GM10248 (cell line): ENCODE results near the gene DNAJC11.
"Not testable (repeated sequence)": the region's sequence is repeated elsewhere in the genome, so short reads cannot be mapped to it uniquely, and the experiment has no call there.

Experiments
- CTCF ChIA-PET: fragments of 300-600 bp; sonication (Branson Sonifier 250); formaldehyde crosslinking; extraction: SDS; loops from one replicate; lab custom pipeline; 2021; ENCODE audit warnings: antibody characterized with exemption; lab: Yijun Ruan, JAX
- POLR2A ChIA-PET: fragments of 350-650 bp; sonication (Branson Sonifier 250); formaldehyde crosslinking; extraction: SDS; loops from one replicate; lab custom pipeline; 2020; ENCODE audit warnings: antibody characterized with exemption; lab: Yijun Ruan, JAX
- DNase-seq: peaks from one replicate; pipeline ENCODE4 v3.0.0; 2012; ENCODE audit errors: extremely low spot score
- TF ChIP-seq, protein P1 (sequence below): IDR thresholded peaks from 2 replicates; pipeline ENCODE4 v1.5.1; 2012; ENCODE audit warnings: mild to moderate bottlenecking, low read depth; ENCODE audit errors: extremely low read depth, missing control alignments, control extremely low read depth

The DNAJC11 gene

DNA sequence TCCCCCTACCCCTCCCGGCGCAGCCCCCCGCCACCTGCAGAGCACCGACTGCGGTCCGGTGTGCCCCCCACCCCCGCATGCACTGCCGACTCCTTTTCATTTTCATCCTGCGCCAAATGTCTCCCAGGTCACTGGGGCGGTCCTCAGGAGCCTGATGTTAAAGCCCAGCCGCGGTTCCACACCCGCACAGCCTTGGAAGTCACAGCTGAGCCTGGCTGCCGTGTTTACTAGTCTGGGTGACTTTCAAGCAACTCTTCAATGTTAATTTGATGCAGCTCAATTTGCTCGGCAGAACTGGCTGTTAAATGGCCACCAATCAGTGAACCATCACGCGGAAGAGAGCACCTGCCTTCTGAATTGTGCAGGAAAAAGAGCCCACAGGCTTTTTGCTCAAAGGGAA, 49.7 kb downstream of the DNAJC11 start:
- TF ChIP-seq, protein P1, sequence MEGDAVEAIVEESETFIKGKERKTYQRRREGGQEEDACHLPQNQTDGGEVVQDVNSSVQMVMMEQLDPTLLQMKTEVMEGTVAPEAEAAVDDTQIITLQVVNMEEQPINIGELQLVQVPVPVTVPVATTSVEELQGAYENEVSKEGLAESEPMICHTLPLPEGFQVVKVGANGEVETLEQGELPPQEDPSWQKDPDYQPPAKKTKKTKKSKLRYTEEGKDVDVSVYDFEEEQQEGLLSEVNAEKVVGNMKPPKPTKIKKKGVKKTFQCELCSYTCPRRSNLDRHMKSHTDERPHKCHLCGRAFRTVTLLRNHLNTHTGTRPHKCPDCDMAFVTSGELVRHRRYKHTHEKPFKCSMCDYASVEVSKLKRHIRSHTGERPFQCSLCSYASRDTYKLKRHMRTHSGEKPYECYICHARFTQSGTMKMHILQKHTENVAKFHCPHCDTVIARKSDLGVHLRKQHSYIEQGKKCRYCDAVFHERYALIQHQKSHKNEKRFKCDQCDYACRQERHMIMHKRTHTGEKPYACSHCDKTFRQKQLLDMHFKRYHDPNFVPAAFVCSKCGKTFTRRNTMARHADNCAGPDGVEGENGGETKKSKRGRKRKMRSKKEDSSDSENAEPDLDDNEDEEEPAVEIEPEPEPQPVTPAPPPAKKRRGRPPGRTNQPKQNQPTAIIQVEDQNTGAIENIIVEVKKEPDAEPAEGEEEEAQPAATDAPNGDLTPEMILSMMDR: no peak
- no peak for DNase-seq
- POLR2A ChIA-PET: no interaction called here
- CTCF ChIA-PET: interaction anchor here (0.9 to 13.5 kb wide), 4 partner anchors 17 to 979 kb away, joined by 3 to 123 read pairs (median 3); partner anchors contain the start of genes PLEKHG5 and THAP3

DNA sequence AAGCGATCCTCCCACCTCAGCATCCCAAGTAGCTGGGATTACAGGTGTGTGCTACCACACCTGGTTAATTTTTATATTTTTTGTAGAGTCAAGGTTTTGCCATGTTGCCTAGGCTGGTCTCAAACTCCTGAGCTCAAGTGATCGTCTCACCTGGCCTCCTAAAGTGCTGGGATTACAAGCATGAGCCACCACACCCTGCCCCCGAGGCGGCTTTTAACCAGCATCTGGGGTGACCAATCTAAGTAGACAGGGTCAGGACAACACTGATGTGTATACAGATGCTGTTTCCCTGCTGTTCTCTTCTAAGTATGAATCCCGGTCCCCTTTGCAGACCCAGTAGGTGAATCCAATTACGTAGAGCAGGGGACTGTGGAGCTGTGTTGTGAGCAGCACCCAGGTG, 53.1 kb downstream of the DNAJC11 start:
- POLR2A ChIA-PET: no interaction called here
- no peak for DNase-seq
- TF ChIP-seq, protein P1: no peak
- CTCF ChIA-PET: interaction anchor here (1.4 to 13.5 kb wide), 3 partner anchors 12 to 226 kb away, joined by 3 to 123 read pairs (median 3); partner anchors contain the start of gene PLEKHG5

DNA sequence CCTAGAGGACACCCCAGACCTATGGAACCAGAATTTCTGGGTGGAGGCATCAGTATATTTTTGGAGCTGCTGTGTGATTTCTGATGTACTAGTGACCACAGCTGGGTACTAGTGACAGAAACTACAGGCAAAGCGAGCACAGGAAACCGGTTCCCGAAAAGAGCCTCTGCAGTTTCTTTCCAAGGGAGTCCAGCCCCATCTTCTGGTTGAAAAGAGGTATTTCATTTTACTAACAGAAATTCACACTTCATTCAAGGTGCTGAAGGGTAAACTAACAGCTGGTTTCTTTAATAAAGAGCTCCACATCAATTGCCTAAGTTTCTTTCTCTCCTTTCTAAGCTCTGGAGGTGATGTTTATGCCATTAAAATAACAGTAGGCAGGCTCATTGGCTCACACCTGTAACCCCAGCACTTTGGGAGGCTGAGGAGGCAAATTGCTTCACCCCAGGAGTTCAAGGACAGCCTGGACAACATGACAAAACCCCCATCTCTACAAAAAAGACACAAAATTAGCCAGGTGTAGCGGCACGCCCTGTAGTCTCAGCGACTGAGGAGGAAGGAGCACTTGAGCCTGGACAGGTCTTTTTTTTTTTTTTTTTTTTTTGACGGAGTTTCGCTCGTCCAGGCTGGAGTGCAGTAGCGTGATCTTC, 55.0 kb downstream of the DNAJC11 start:
- ChIA-PET CTCF (interaction anchor here (0.6 to 13.5 kb wide), 32 partner anchors 9 to 220 kb away, joined by 3 to 123 read pairs (median 4); partner anchors contain the start of genes KLHL21, NOL9, PLEKHG5 and TAS1R1), POLR2A (interaction anchor here (0.5 kb wide), 1 partner anchor 20 kb away, joined by 3 read pairs; no protein-coding TSS in a partner anchor)
- DNase-seq: peak; percentile 63
- TF ChIP-seq, protein P1: peak; percentile 37

DNA sequence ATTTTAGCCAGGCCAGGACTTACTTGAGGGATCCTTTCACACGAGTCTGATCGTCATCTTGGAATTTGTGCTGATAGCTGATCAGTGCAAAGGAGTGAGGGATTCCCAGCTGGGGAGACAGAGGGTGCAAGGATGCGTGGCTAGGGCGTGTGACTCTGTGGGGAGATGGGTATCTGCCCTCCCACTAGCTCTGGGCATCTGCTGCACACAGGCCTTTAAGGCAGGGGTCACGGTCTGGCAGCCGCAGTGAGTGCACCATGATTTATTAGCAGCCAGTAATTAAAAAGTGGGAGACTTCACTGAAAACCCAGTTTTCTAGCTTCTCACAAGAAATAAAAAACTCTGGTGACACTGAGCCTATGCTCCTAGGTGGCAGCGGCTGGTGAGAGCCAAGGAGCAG, 56.6 kb downstream of the DNAJC11 start:
- TF ChIP-seq, protein P1: no peak
- ChIA-PET CTCF (interaction anchor here (0.9 to 13.5 kb wide), 12 partner anchors 8 to 422 kb away, joined by 3 to 123 read pairs (median 4); partner anchors contain the start of genes NOL9, PLEKHG5 and TAS1R1), POLR2A (no interaction called here)
- no peak for DNase-seq

DNA sequence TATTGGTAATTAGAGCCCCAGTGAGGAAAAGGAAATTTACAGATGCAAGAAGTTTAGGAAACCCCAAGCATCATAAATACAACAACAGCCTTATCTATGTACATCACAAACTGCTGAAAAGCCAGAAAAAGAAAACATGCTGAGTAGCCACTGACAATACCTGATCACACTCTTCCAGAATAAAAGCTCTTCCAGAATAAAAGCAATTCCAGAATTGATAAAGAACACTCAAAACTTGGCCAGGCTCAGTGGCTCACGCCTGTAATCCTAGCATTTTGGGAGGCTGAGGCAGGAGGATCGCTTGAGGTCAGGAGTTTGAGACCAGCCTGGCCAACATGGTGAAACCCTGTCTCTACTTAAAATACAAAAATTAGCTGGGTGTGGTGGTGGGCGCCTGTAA, 60.7 kb downstream of the DNAJC11 start:
- not testable (repeated sequence) for DNase-seq
- CTCF ChIA-PET: interaction anchor here (0.6 to 13.5 kb wide), 5 partner anchors 13 to 152 kb away, joined by 3 to 123 read pairs (median 3); partner anchors contain the start of genes NOL9 and PLEKHG5
- POLR2A ChIA-PET: interaction anchor here (0.9 kb wide), 1 partner anchor 9 kb away, joined by 3 read pairs; no protein-coding TSS in a partner anchor

DNA sequence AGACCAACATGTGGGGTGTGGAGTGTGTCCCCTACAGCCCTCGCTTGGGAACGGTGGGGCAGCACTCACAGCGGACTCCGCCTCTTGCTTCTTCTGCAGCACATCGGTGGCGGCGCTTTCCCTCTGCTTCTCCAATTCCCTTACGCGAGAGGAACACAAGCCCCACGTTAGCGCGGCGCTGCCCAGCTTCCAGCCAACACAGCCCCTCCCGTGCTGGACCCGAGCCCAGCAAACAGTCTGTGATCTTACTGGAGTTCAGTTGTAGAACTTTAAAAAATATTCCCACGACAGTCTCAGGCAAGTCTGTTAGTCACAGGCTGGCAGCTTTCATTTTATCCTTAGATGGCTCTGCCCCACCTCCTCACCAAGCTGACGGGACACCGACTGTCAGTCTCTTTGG, 63.4 kb downstream of the DNAJC11 start:
- TF ChIP-seq, protein P1: no peak
- POLR2A ChIA-PET: no interaction called here
- CTCF ChIA-PET: interaction anchor here (2.7 kb wide), 1 partner anchor 8 kb away, joined by 24 read pairs; no protein-coding TSS in a partner anchor
- no peak for DNase-seq

DNA sequence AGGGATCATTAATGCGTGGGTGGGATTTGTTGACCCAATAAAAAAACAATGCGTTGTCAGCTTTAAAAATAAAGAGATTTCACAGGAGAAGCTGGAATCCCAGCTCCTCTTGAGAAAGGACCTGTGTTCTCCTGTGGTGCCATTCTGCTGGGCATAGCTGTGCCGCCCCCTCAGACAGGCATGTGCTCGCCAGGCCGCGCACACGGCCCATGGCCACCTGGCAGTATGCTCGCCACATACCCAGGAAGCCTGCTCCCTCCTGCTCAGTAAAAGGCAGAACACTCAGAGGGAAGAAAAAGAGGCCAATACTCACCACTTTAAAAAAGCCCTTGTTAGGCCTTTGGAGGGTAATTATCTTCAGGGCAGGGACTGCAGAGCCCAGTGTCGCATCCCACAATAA, 63.8 kb downstream of the DNAJC11 start:
- TF ChIP-seq, protein P1: no peak
- DNase-seq: no peak
- ChIA-PET CTCF (interaction anchor here (1.4 to 2.7 kb wide), 2 partner anchors 8 to 64 kb away, joined by 3 to 24 read pairs; partner anchors contain the start of gene DNAJC11), POLR2A (no interaction called here)

DNA sequence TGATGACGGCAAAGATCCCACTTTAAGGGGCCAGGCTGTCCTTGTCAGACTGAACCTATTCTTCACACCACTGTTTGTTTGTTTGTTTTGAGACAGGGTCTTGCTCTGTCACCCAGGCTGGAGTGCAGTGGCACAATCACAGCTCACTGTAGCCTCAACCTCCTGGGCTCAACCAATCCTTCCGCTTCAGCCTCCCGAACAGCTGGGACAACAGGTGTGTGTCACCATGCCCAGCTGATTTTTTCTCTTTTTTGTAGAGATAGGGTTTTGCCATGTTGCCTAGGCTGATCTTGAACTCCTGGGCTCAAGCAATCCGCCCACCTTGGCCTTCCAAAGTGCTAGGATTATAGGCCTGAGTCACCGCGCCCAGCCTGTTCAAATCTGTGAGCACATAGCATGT, 64.8 kb downstream of the DNAJC11 start:
- CTCF ChIA-PET: interaction anchor here (0.9 to 2.7 kb wide), 3 partner anchors 9 to 65 kb away, joined by 3 to 24 read pairs (median 3); partner anchors contain the start of gene DNAJC11
- not testable (repeated sequence) for DNase-seq

More for the DNA sequence above, 64.8 kb downstream of the DNAJC11 start:
- POLR2A ChIA-PET: not testable (repeated sequence)
